ENCODE data around the gene APLF. TPM values are rescaled to one million over a fixed set of nuclear protein-coding genes. Genes with fewer than 3 reads are reported as not detected.
"Not testable (repeated sequence)": the region's sequence is repeated elsewhere in the genome, so short reads cannot be mapped to it uniquely, and the experiment has no call there.

APLF gene
- total RNA-seq, 2 experiments from 2014 or later, result 4.5 to 4.6 TPM

DNA sequence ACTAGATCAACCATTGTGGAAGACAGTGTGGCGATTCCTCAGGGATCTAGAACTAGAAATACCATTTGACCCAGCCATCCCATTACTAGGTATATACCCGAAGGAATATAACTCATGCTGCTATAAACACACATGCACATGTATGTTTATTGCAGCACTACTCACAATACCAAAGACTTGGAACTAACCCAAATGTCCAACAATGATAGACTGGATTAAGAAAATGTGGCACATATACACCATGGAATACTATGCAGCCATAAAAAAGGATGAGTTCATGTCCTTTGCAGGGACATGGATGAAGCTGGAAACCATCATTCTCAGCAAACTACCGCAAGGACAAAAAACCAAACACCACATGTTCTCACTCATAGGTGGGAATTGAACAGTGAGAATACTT is 133.1 kb downstream of the APLF start:
- DNase-seq; H3K36me3 Mint-ChIP-seq; H3K4me1 Mint-ChIP-seq; ATAC-seq (ENCODE audit: low read depth); H3K4me3 Mint-ChIP-seq; POLR2A ChIA-PET; H3K27ac Mint-ChIP-seq: not testable (repeated sequence)
- peaks cover 20% of the 10 kb centered on the region for H3K9me3 Mint-ChIP-seq
- H3K27me3 Mint-ChIP-seq, result peaks cover 32% of the 10 kb centered on the region

DNA sequence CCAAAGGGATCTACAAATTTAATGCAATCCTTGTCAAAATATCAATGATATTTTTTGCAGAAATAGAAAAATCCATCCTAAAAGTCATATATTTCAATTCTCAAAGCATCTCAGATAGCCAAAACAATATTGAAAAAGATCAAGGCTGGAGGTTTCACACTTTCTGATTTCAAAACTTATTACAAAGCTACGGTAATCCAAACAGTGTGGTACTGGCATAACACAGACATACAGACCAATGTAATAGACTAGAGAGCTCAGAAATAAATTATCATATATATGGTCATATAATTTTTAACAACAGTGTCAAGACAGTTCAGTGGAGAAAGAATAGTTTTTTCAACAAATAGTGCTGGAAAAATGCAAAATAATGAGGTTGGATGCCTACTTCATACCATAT is 135.7 kb downstream of the APLF start:
- no peak for DNase-seq
- Mint-ChIP-seq H3K27ac (no peak overlapping the region), H3K4me1 (peaks cover 4% of the 10 kb centered on the region), H3K36me3 (peaks cover 3% of the 10 kb centered on the region), H3K9me3 (peaks cover 20% of the 10 kb centered on the region), H3K27me3 (peaks cover 28% of the 10 kb centered on the region), H3K4me3 (no peak overlapping the region)
- ATAC-seq (ENCODE audit: low read depth), result no peak
- POLR2A ChIA-PET, result no interaction called here

DNA sequence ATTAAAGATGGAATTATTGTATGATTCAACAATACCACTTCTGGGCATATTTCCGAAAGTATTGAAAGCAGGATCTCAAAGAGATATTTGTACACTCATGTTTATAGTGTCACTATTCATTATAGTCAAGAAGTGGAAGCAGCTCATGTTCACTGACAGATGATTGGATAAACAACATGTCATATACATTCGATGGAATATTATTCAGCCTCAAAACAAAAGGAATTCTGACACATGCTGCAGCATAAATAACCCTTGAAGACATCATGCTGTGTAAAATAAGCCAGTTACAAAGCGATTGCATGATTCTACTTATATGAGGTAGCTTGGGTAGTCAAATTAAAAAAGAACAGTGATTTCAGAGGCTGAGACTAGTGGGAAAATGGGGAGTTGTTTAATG is 136.7 kb downstream of the APLF start:
- no peak for ATAC-seq (ENCODE audit: low read depth)
- H3K4me3 Mint-ChIP-seq, result no peak overlapping the region
- H3K4me1 Mint-ChIP-seq, result peaks cover 4% of the 10 kb centered on the region
- H3K36me3 Mint-ChIP-seq, result peaks cover 3% of the 10 kb centered on the region
- POLR2A ChIA-PET, result no interaction called here
- H3K9me3 Mint-ChIP-seq, result peaks cover 20% of the 10 kb centered on the region
- no peak overlapping the region for H3K27ac Mint-ChIP-seq
- H3K27me3 Mint-ChIP-seq, result peaks cover 26% of the 10 kb centered on the region
- DNase-seq, result no peak

DNA sequence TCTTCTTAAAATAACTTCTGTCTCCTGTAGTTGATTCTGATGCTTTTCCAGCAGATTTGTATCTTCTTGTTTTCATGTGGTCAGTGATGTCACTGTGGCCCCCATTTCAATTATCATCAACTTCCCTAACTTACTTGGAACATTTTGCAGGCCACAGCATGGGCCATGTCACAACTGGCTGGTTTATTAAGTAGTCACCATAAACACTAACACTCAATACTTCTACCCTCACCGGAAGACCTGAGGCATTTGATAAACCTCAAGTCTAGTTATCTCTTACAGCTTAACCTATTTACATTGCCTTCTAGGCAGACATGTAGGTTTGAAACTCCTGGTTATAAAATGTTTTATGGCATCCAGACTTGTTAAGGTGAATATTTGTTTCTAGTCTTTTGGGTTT is 138.6 kb downstream of the APLF start:
- H3K27me3 Mint-ChIP-seq, result peaks cover 19% of the 10 kb centered on the region
- POLR2A ChIA-PET, result no interaction called here
- H3K9me3 Mint-ChIP-seq, result peaks cover 15% of the 10 kb centered on the region
- H3K36me3 Mint-ChIP-seq, result peaks cover 1% of the 10 kb centered on the region
- no peak overlapping the region for H3K4me3 Mint-ChIP-seq
- DNase-seq, result no peak
- no peak overlapping the region for H3K27ac Mint-ChIP-seq
- peaks cover 4% of the 10 kb centered on the region for H3K4me1 Mint-ChIP-seq
- ATAC-seq (ENCODE audit: low read depth), result no peak

DNA sequence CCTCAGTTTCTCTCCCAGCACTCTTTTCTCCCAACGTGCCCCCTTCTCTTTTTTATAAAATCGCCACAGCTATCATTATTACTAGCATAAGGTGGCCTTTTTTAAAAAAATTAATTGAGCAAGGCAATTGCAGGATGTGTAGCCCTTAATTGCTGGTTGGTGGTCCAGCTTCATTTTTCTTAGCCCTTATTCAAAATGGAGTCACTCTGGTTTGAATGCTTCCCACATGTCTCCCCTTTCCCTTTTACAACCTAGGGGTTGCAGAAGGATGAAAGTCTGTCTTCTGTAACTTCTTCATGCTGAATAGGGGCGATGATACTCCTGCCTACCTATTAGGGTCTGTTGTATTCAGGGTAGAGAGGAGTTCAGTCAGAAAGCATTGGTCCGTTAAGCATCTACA is 139.4 kb downstream of the APLF start:
- Mint-ChIP-seq H3K9me3 (peaks cover 9% of the 10 kb centered on the region), H3K27ac (no peak overlapping the region), H3K27me3 (peaks cover 17% of the 10 kb centered on the region), H3K4me3 (no peak overlapping the region), H3K4me1 (peaks cover 4% of the 10 kb centered on the region), H3K36me3 (peaks cover 1% of the 10 kb centered on the region)
- DNase-seq, result no peak
- ATAC-seq (ENCODE audit: low read depth), result no peak
- POLR2A ChIA-PET, result no interaction called here

DNA sequence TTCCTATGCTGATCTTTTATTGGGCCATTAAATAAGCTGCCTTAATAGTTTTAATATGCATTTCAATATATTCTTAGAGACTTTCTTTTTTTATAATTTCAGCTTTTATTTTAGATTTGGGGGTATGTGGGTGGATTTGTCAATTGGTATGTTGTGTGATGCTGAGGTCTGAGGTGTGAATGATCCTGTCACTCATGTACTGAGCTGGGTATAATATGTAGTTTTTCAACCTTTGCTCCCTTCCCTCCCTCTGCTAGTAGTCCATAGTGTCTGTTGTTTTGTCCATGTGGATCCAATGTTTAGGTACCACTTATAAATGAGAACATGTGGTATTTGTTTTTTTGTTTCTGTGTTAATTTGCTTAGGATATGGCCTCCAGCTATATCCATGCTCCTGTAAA is 140.5 kb downstream of the APLF start:
- Mint-ChIP-seq H3K4me1 (peaks cover 4% of the 10 kb centered on the region), H3K27ac (no peak overlapping the region), H3K9me3 (peaks cover 11% of the 10 kb centered on the region), H3K36me3 (peaks cover 1% of the 10 kb centered on the region), H3K4me3 (no peak overlapping the region), H3K27me3 (peaks cover 16% of the 10 kb centered on the region)
- ATAC-seq (ENCODE audit: low read depth), result no peak
- POLR2A ChIA-PET, result no interaction called here
- no peak for DNase-seq

DNA sequence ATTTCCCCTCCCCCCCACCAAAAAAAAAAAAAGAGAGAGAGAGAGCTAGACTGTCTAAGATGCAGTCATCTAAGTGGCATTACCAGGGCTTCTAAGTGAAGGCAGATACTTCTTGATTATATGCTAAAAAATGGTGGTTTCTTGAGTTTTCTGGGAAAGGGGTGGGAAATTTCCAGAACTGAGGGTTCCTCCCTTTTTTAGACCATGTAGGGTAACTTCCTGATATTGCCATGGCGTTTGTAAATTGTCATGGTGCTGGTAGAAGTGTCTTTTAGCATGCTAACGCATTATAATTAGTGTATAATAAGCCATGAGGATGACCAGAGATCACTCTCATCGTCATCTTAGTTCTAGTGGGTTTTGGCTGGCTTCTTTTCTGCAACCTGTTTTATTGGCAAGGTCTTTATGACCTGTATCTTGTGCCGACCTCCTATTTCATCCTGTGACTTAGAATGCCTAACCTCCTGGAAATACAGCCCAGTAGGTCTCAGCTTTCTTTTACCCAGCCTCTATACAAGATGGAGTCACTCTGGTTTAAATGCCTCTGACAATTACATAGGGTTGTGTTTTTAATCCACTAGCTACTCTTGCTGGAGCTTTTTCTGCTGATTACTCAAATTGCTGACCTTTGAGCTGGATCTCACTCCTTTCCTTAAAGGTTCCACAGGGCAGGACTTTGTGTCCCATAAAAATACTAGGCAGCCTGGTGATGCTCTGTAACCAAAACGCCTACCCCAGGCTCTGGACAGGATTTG is 145.6 kb downstream of the APLF start:
- Mint-ChIP-seq H3K36me3 (peaks cover 1% of the 10 kb centered on the region), H3K27me3 (peaks cover 6% of the 10 kb centered on the region), H3K4me1 (no peaks in the 10 kb centered on the region), H3K4me3 (no peak overlapping the region), H3K9me3 (peaks cover 13% of the 10 kb centered on the region), H3K27ac (no peak overlapping the region)
- POLR2A ChIA-PET, result interaction anchor here (0.6 kb wide), 1 partner anchor 11 kb away, joined by 3 read pairs; no protein-coding TSS in a partner anchor
- no peak for DNase-seq
- no peak for ATAC-seq (ENCODE audit: low read depth)

DNA sequence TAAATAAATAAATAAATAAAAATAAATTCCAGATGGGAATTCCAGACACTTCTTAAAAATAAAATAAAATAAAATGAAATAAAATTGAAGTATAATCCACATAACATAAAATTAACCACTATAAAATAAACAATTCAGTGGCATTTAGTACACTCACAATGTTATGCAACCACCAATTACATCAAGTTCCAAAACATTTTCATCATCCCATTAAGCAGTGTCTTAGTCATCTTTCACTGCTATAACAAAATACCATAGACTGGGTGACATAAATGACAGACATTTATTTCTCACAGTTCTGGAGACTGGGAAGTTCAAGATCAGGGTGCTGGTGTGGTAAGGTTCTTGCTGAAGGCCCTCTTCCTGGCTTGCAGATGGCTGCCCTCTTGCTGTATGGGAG is 153.4 kb downstream of the APLF start:
- Mint-ChIP-seq H3K9me3 (peaks cover 9% of the 10 kb centered on the region), H3K27me3 (no peaks in the 10 kb centered on the region), H3K4me1 (no peaks in the 10 kb centered on the region), H3K27ac (no peak overlapping the region), H3K36me3 (peaks cover 3% of the 10 kb centered on the region), H3K4me3 (no peak overlapping the region)
- ATAC-seq (ENCODE audit: low read depth) (no peak), DNase-seq (no peak)
- POLR2A ChIA-PET, result no interaction called here

DNA sequence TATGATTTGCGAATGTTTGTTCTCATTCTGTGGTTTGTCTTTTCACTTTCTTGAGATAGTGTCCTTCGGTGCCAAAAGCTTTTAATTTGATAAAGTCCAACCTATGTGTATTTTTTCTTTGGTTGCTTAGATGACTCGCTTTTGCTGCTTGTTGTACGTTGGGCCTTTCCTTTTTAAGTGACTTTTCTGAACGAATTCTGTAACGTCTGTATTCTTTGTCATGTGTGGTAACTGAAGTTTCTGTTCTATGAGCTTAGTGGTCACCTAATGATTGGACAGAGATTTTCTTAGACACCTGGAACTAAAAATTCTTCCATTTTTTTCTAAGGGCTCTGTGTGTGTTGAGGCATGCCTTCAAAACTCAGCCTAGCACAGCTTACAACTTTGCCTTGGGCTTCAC is 156.4 kb downstream of the APLF start:
- no peak for ATAC-seq (ENCODE audit: low read depth)
- peaks cover 9% of the 10 kb centered on the region for H3K9me3 Mint-ChIP-seq

DNA sequence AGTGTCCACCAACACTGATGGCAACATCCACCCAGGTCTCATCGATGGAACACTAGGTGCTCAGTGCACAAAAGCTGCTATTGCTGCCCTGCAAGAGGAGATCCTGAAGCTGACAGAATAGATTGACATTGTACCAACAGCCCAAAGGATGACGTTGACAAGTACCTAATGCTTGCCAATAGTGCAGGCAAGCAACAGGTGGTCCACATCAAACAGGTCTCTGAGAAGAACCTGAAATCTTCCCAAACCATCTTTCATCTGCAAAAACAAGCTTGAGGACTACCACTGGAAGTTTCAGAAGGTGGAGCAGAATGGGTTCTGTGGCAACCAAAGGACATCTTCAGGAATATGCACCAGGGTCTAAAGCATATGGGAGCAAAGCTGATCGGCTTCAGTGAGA is 160.2 kb downstream of the APLF start:
- Mint-ChIP-seq H3K4me3 (no peak overlapping the region), H3K27me3 (peaks cover 2% of the 10 kb centered on the region), H3K27ac (no peak overlapping the region), H3K9me3 (no peaks in the 10 kb centered on the region), H3K36me3 (no peaks in the 10 kb centered on the region), H3K4me1 (no peaks in the 10 kb centered on the region)
- DNase-seq (no peak), ATAC-seq (ENCODE audit: low read depth) (no peak)
- POLR2A ChIA-PET, result no interaction called here

More for the DNA sequence above, 156.4 kb downstream of the APLF start:
- no peaks in the 10 kb centered on the region for H3K4me1 Mint-ChIP-seq
- POLR2A ChIA-PET, result interaction anchor here (0.6 kb wide), 1 partner anchor 11 kb away, joined by 3 read pairs; no protein-coding TSS in a partner anchor
- peaks cover 3% of the 10 kb centered on the region for H3K36me3 Mint-ChIP-seq
- H3K4me3 Mint-ChIP-seq, result no peak overlapping the region
- no peak overlapping the region for H3K27ac Mint-ChIP-seq
- DNase-seq, result no peak
- H3K27me3 Mint-ChIP-seq, result no peaks in the 10 kb centered on the region

Other genes starting within 250 kb of the APLF start
- gene PPP3R1, start 215.1 kb upstream of the APLF start, total RNA-seq, result 10 to 100 TPM; 65.4 to 66.0 TPM
- gene CNRIP1, start 147.6 kb upstream of the APLF start, total RNA-seq, result not detected
- gene PLEK, start 102.3 kb upstream of the APLF start, total RNA-seq, result 10 to 100 TPM; 23.4 to 28.8 TPM
- gene FBXO48, start 291 bp upstream of the APLF start, total RNA-seq, result 1 to 10 TPM; 4.0 to 4.3 TPM
- not detected for gene PROKR1, start 176.0 kb downstream of the APLF start, total RNA-seq